ENCODE results near the gene STK40.

DNA sequence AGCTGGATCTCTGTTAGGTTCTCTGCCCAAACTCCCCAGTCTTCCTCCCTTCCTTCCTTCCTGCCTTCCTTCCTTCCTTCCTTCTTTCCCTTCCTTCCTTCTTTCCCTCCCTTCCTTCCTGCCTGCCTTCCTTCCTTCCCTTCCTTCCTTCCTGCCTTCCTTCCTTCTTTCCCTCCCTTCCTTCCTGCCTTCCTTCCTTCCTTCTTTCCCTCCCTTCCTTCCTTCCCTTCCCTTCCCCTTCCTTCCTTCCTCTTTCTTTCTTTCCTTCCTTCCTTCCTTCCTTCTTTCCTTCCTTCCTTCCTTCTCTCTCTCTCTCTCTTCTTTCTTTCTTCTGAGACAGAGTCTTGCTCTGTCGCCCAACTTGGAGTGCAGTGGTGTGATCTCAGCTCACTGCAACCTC lies 20.7 kb upstream of the STK40 start:
- TF ChIP-seq EP300 (IDR thresholded peaks at IDR 0.05; ENCODE audit: borderline replicate concordance) = no peak
- no peak for TF ChIP-seq RAD21 (IDR thresholded peaks at IDR 0.05; ENCODE audit: low read depth)
- no peak for TF ChIP-seq CEBPB (IDR thresholded peaks at IDR 0.05)
- TF ChIP-seq, protein P1, sequence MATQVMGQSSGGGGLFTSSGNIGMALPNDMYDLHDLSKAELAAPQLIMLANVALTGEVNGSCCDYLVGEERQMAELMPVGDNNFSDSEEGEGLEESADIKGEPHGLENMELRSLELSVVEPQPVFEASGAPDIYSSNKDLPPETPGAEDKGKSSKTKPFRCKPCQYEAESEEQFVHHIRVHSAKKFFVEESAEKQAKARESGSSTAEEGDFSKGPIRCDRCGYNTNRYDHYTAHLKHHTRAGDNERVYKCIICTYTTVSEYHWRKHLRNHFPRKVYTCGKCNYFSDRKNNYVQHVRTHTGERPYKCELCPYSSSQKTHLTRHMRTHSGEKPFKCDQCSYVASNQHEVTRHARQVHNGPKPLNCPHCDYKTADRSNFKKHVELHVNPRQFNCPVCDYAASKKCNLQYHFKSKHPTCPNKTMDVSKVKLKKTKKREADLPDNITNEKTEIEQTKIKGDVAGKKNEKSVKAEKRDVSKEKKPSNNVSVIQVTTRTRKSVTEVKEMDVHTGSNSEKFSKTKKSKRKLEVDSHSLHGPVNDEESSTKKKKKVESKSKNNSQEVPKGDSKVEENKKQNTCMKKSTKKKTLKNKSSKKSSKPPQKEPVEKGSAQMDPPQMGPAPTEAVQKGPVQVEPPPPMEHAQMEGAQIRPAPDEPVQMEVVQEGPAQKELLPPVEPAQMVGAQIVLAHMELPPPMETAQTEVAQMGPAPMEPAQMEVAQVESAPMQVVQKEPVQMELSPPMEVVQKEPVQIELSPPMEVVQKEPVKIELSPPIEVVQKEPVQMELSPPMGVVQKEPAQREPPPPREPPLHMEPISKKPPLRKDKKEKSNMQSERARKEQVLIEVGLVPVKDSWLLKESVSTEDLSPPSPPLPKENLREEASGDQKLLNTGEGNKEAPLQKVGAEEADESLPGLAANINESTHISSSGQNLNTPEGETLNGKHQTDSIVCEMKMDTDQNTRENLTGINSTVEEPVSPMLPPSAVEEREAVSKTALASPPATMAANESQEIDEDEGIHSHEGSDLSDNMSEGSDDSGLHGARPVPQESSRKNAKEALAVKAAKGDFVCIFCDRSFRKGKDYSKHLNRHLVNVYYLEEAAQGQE (IDR thresholded peaks at IDR 0.05; ENCODE audit: low read depth) = no peak
- no peak for TF ChIP-seq CREB1 (IDR thresholded peaks at IDR 0.05; ENCODE audit: low read depth)
- TF ChIP-seq, protein P2, sequence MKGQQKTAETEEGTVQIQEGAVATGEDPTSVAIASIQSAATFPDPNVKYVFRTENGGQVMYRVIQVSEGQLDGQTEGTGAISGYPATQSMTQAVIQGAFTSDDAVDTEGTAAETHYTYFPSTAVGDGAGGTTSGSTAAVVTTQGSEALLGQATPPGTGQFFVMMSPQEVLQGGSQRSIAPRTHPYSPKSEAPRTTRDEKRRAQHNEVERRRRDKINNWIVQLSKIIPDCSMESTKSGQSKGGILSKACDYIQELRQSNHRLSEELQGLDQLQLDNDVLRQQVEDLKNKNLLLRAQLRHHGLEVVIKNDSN (IDR thresholded peaks at IDR 0.05) = no peak
- no peak for TF ChIP-seq TAF1 (IDR thresholded peaks at IDR 0.05; ENCODE audit: low read depth)
